Panc1 (cell line): ENCODE data around the gene ALX3.
"Not testable (repeated sequence)": the region's sequence is repeated elsewhere in the genome, so short reads cannot be mapped to it uniquely, and the experiment has no call there.

Experiments used
- POLR2AphosphoS5 ChIP-seq: IDR thresholded peaks from 2 replicates; pipeline ENCODE4 v1.6.1; 2012; ENCODE audit warnings: mild to moderate bottlenecking, low read depth, low read length, moderate library complexity
- TF ChIP-seq, protein P1 (sequence below): fragments of 450-650 bp; IDR thresholded peaks from 2 replicates; pipeline ENCODE4 v1.5.1; 2017; ENCODE audit warnings: mild to moderate bottlenecking

DNA sequence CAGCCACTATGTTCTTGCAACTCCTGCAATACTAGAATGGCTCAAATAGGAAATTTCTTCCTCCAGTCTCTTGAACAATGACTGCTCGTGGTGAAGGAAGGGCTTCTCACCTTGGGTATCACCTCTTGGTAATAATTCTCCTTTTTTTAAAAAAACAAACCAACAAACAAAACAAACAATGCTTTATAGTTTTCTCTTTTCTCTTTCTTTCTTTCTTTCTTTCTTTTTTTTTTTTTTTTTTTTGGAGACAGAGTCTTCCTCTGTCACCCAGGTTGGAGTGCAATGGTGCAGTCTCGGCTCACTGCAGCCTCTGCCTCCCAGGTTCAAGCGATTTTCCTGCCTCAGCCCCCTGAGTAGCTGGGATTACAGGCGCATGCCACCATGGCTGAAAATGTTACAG lies 39.8 kb downstream of the ALX3 start:
- TF ChIP-seq, protein P1, sequence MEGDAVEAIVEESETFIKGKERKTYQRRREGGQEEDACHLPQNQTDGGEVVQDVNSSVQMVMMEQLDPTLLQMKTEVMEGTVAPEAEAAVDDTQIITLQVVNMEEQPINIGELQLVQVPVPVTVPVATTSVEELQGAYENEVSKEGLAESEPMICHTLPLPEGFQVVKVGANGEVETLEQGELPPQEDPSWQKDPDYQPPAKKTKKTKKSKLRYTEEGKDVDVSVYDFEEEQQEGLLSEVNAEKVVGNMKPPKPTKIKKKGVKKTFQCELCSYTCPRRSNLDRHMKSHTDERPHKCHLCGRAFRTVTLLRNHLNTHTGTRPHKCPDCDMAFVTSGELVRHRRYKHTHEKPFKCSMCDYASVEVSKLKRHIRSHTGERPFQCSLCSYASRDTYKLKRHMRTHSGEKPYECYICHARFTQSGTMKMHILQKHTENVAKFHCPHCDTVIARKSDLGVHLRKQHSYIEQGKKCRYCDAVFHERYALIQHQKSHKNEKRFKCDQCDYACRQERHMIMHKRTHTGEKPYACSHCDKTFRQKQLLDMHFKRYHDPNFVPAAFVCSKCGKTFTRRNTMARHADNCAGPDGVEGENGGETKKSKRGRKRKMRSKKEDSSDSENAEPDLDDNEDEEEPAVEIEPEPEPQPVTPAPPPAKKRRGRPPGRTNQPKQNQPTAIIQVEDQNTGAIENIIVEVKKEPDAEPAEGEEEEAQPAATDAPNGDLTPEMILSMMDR, result not testable (repeated sequence)
- not testable (repeated sequence) for TF ChIP-seq POLR2AphosphoS5
